ENCODE data around the gene PODXL. TPM values are rescaled to one million over a fixed set of nuclear protein-coding genes. Genes with fewer than 3 reads are reported as not detected.
A peak's percentile ranks its signal among the peaks of the same experiment; 100 is the strongest.
"Not testable (repeated sequence)": the region's sequence is repeated elsewhere in the genome, so short reads cannot be mapped to it uniquely, and the experiment has no call there.

PODXL gene
- polyA plus RNA-seq, 1 donor (not counting 4 experiments of a cell fraction or from before 2014, with no cell fraction given): 0.08 TPM

GRCh38 chr7:131506597-131506996, 49.8 kb downstream of the PODXL start:
- dilution Hi-C loops (cut with MboI; ENCODE audit: extremely low pct_ligation_motif_present, low sequenced_read_pairs): no loop called here
- Histone ChIP-seq H4K20me1 (ENCODE audit: control insufficient read depth, extremely low read depth, insufficient read depth, low read length) (no peaks in the 10 kb centered on the region), H3K4me1 (ENCODE audit: control insufficient read depth, extremely low read depth, insufficient read depth, low read length) (peaks cover 2% of the 10 kb centered on the region), H3K9ac (ENCODE audit: control insufficient read depth, extremely low read depth, insufficient read depth, low read length) (no peak overlapping the region), H3K27ac (ENCODE audit: control insufficient read depth, insufficient read depth, low read length) (no peak overlapping the region), H2AFZ (ENCODE audit: control insufficient read depth, low read length) (no peak overlapping the region), H3K36me3 (ENCODE audit: control insufficient read depth in 2 of 2, extremely low read depth in 1 of 2, insufficient read depth in 2 of 2, low read length in 2 of 2) (no peaks in the 10 kb centered on the region), H3K79me2 (ENCODE audit: control insufficient read depth, insufficient read depth, low read length) (no peaks in the 10 kb centered on the region), H3K27me3 (ENCODE audit: control insufficient read depth, extremely low read depth, insufficient read depth, low read length) (peaks cover 13% of the 10 kb centered on the region), H3K4me3 (ENCODE audit: control insufficient read depth in 2 of 3, extremely low read depth in 1 of 3, insufficient read depth in 2 of 3, low read depth in 1 of 3, low read length in 3 of 3) (no peak overlapping the region), H3K9me3 (ENCODE audit: control insufficient read depth, low read depth, low read length) (no peaks in the 10 kb centered on the region), H3K4me2 (ENCODE audit: control insufficient read depth, extremely low read depth, insufficient read depth, low read depth, low read length) (no peak overlapping the region), H3K9me1 (ENCODE audit: control insufficient read depth, extremely low read depth, insufficient read depth, low read length) (no peaks in the 10 kb centered on the region)
- TF ChIP-seq EZH2 (IDR thresholded peaks at IDR 0.05; ENCODE audit: low read length) (no peak), CTCF (optimal IDR thresholded peaks at IDR 0.05 in 1 of 3, IDR thresholded peaks at IDR 0.05 in 1 of 3, conservative IDR thresholded peaks at IDR 0.05 in 1 of 3; ENCODE audit: extremely low read depth in 1 of 3, insufficient read depth in 2 of 3, low read length in 3 of 3) (peak in 1 of 3 experiments; percentile 38)
- FAIRE-seq: no peak
- DNase-seq (ENCODE audit: low read depth, low spot score): no peak

GRCh38 chr7:131505636-131506557, 50.5 kb downstream of the PODXL start:
- DNase-seq (ENCODE audit: low read depth, low spot score) (no peak), FAIRE-seq (no peak)
- Histone ChIP-seq H3K9ac (ENCODE audit: control insufficient read depth, extremely low read depth, insufficient read depth, low read length) (no peak overlapping the region), H3K4me3 (ENCODE audit: control insufficient read depth in 2 of 3, extremely low read depth in 1 of 3, insufficient read depth in 2 of 3, low read depth in 1 of 3, low read length in 3 of 3) (no peak overlapping the region), H3K9me3 (ENCODE audit: control insufficient read depth, low read depth, low read length) (no peaks in the 10 kb centered on the region), H3K79me2 (ENCODE audit: control insufficient read depth, insufficient read depth, low read length) (no peaks in the 10 kb centered on the region), H4K20me1 (ENCODE audit: control insufficient read depth, extremely low read depth, insufficient read depth, low read length) (no peaks in the 10 kb centered on the region), H3K9me1 (ENCODE audit: control insufficient read depth, extremely low read depth, insufficient read depth, low read length) (no peaks in the 10 kb centered on the region), H3K4me1 (ENCODE audit: control insufficient read depth, extremely low read depth, insufficient read depth, low read length) (peaks cover 2% of the 10 kb centered on the region), H3K27me3 (ENCODE audit: control insufficient read depth, extremely low read depth, insufficient read depth, low read length) (peaks cover 13% of the 10 kb centered on the region), H3K36me3 (ENCODE audit: control insufficient read depth in 2 of 2, extremely low read depth in 1 of 2, insufficient read depth in 2 of 2, low read length in 2 of 2) (no peaks in the 10 kb centered on the region), H2AFZ (ENCODE audit: control insufficient read depth, low read length) (no peak overlapping the region), H3K27ac (ENCODE audit: control insufficient read depth, insufficient read depth, low read length) (no peak overlapping the region), H3K4me2 (ENCODE audit: control insufficient read depth, extremely low read depth, insufficient read depth, low read depth, low read length) (no peak overlapping the region)
- dilution Hi-C loops (cut with MboI; ENCODE audit: extremely low pct_ligation_motif_present, low sequenced_read_pairs): no loop called here
- TF ChIP-seq CTCF (optimal IDR thresholded peaks at IDR 0.05 in 1 of 3, IDR thresholded peaks at IDR 0.05 in 1 of 3, conservative IDR thresholded peaks at IDR 0.05 in 1 of 3; ENCODE audit: extremely low read depth in 1 of 3, insufficient read depth in 2 of 3, low read length in 3 of 3): no peak
- no peak for TF ChIP-seq EZH2 (IDR thresholded peaks at IDR 0.05; ENCODE audit: low read length)

GRCh38 chr7:131505037-131505620, 51.3 kb downstream of the PODXL start:
- H3K4me3 ChIP-seq (ENCODE audit: control insufficient read depth in 2 of 3, extremely low read depth in 1 of 3, insufficient read depth in 2 of 3, low read depth in 1 of 3, low read length in 3 of 3); H3K27ac ChIP-seq (ENCODE audit: control insufficient read depth, insufficient read depth, low read length); dilution Hi-C loops (cut with MboI; ENCODE audit: extremely low pct_ligation_motif_present, low sequenced_read_pairs); H3K9me3 ChIP-seq (ENCODE audit: control insufficient read depth, low read depth, low read length); H3K4me2 ChIP-seq (ENCODE audit: control insufficient read depth, extremely low read depth, insufficient read depth, low read depth, low read length); FAIRE-seq; H3K4me1 ChIP-seq (ENCODE audit: control insufficient read depth, extremely low read depth, insufficient read depth, low read length); H3K36me3 ChIP-seq (ENCODE audit: control insufficient read depth in 2 of 2, extremely low read depth in 1 of 2, insufficient read depth in 2 of 2, low read length in 2 of 2); H3K9ac ChIP-seq (ENCODE audit: control insufficient read depth, extremely low read depth, insufficient read depth, low read length); H2AFZ ChIP-seq (ENCODE audit: control insufficient read depth, low read length); H3K79me2 ChIP-seq (ENCODE audit: control insufficient read depth, insufficient read depth, low read length); H3K9me1 ChIP-seq (ENCODE audit: control insufficient read depth, extremely low read depth, insufficient read depth, low read length); DNase-seq (ENCODE audit: low read depth, low spot score); H4K20me1 ChIP-seq (ENCODE audit: control insufficient read depth, extremely low read depth, insufficient read depth, low read length): not testable (repeated sequence)
- H3K27me3 ChIP-seq (ENCODE audit: control insufficient read depth, extremely low read depth, insufficient read depth, low read length): peaks cover 13% of the 10 kb centered on the region

Data from keratinocyte (primary cell).